Common myeloid progenitor, CD34-positive (primary cell): ENCODE results near the gene NEU2.

ENCODE experiments used
- CTCF ChIA-PET: fragments of 350-600 bp; sonication (Branson Sonifier 250); formaldehyde crosslinking; loops from one replicate; lab custom pipeline; 2021; ENCODE audit warnings: antibody characterized with exemption; lab: Charles Lee
- POLR2A ChIA-PET: fragments of 350-600 bp; sonication (Branson Sonifier 250); formaldehyde crosslinking; loops from one replicate; lab custom pipeline; 2021; ENCODE audit warnings: antibody characterized with exemption; lab: Charles Lee
- DNase-seq, 3 donors: peaks; one replicate each; pipeline versions ENCODE4 v3.0.0 to v3.0.0-alpha.2; 2013
- H3K27ac ChIP-seq, 2 experiments: 1 replicate in 1 of 2; 2 replicates in 1 of 2; pipeline ENCODE4 v1.7.0; 2013; ENCODE audit warnings: inconsistent platforms in 2 of 2, low read length in 2 of 2, mild to moderate bottlenecking in 2 of 2, low read depth in 1 of 2, moderate library complexity in 1 of 2; ENCODE audit not compliant: severe bottlenecking in 2 of 2, insufficient read depth in 1 of 2, poor library complexity in 1 of 2
- H3K27me3 ChIP-seq, 5 experiments: replicated peaks in 2 of 5; 1 replicate in 3 of 5; 2 replicates in 2 of 5; pipeline versions ENCODE4 v1.6.1 to v1.7.0; 2013; ENCODE audit warnings: low read length in 4 of 5, mild to moderate bottlenecking in 2 of 5, moderate library complexity in 2 of 5, inconsistent platforms in 1 of 5; ENCODE audit not compliant: insufficient read depth in 5 of 5, control insufficient read depth in 4 of 5
- H3K36me3 ChIP-seq, 4 experiments: 1 replicate in 2 of 4; 2 replicates in 2 of 4; pipeline versions ENCODE4 v1.6.1 to v1.7.0; 2013; ENCODE audit warnings: low read length in 3 of 4, control low read depth in 1 of 4, mild to moderate bottlenecking in 1 of 4; ENCODE audit not compliant: control insufficient read depth in 4 of 4, insufficient read depth in 4 of 4
- H3K4me1 ChIP-seq, 4 experiments: 1 replicate in 3 of 4; 2 replicates in 1 of 4; pipeline versions ENCODE4 v1.6.1 to v1.7.1; 2013; ENCODE audit warnings: low read length in 3 of 4, mild to moderate bottlenecking in 3 of 4, control low read depth in 1 of 4, inconsistent platforms in 1 of 4, moderate library complexity in 1 of 4; ENCODE audit not compliant: control insufficient read depth in 4 of 4, insufficient read depth in 4 of 4; ENCODE audit errors: control extremely low read depth in 1 of 4
- H3K4me3 ChIP-seq, 7 experiments: 1 replicate in 4 of 7; 2 replicates in 3 of 7; pipeline versions ENCODE4 v1.5.1 to v1.7.0; 2013; ENCODE audit warnings: mild to moderate bottlenecking in 7 of 7, low read length in 6 of 7, moderate library complexity in 6 of 7, inconsistent platforms in 2 of 7, low read depth in 2 of 7, control low read depth in 1 of 7; ENCODE audit not compliant: insufficient read depth in 4 of 7, control insufficient read depth in 1 of 7; ENCODE audit errors: extremely low read depth in 1 of 7
- H3K9me3 ChIP-seq, 5 experiments: 1 replicate in 4 of 5; 2 replicates in 1 of 5; pipeline versions ENCODE4 v1.6.1 to v1.7.1; 2013; ENCODE audit warnings: low read length in 4 of 5, mild to moderate bottlenecking in 2 of 5, inconsistent platforms in 1 of 5, low read depth in 1 of 5, moderate library complexity in 1 of 5; ENCODE audit not compliant: control insufficient read depth in 4 of 5, insufficient read depth in 2 of 5; ENCODE audit errors: control extremely low read depth in 1 of 5
- WGBS: methylation state at CpG from one replicate; pipeline ENCODE4 v1.1.5; 2013; ENCODE audit not compliant: insufficient coverage; 5-methylcytosine and 5-hydroxymethylcytosine counted together

The NEU2 gene

DNA sequence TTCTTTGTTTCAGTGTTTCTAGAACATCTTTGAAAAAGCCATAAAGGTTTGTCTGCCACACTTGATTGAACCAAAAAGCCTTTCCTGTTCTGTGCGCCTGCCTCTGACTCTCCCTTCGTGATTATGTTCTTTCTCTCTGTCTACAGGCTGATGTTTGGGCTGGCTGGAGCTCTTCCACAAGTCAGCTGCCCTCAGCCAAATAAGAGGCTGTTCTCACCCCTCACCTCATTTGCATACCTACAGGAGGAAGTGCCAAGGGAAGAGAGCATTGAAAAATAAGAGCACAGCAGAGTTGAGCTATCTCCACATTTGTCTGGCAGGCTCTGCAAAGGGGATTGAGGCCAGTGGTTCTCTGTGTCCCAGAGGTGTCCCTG, 43.5 kb downstream of the NEU2 start:
- ChIA-PET POLR2A (interaction anchor here (0.8 to 2.1 kb wide), 2 partner anchors 11 to 15 kb away, joined by 3 to 6 read pairs; partner anchors contain the start of gene INPP5D), CTCF (interaction anchor here (0.8 to 2.0 kb wide), 6 partner anchors 8 to 32 kb away, joined by 3 to 9 read pairs (median 3); partner anchors contain the start of gene INPP5D)
- peak overlapping the region; percentile 13 to 65 for H3K27ac ChIP-seq
- peak in 1 of 3 donors; percentile 65 for DNase-seq
- H3K4me3 ChIP-seq = peak overlapping the region in 4 of 7 experiments; percentile 27 to 50 (median 35)
- peaks cover 14 to 68% (median 31%) of the 10 kb centered on the region in 4 experiments for H3K36me3 ChIP-seq
- H3K4me1 ChIP-seq = peaks cover 48 to 79% (median 75%) of the 10 kb centered on the region in 4 experiments
- H3K9me3 ChIP-seq = peaks cover 0 to 2% (median 0%) of the 10 kb centered on the region in 5 experiments
- WGBS = 0% methylated on average over 2 of the region's 2 CpGs
- H3K27me3 ChIP-seq = no peaks in the 10 kb centered on the region

DNA sequence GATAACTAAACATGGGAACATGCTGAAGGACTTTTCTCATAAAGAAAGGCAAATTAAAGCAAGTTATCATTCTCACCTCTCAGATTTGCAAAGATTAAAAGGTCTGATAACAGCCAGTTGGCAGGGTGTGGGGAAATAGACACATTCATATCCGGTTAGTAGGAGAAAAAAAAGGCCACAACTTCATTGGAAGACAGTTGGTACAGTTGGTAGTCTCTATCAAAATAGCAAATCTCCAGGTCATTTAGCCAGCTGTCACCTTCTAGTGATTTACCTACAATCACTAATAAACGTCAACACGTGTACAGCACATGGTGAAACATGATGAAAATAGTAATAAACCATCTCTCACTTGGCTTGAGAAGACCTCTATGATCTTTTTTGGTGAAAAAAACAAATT, 44.3 kb downstream of the NEU2 start:
- DNase-seq = peak in 2 of 3 donors; percentile 58 to 61
- peaks cover 0 to 2% (median 0%) of the 10 kb centered on the region in 5 experiments for H3K9me3 ChIP-seq
- no peak overlapping the region for H3K27ac ChIP-seq
- no CpG with 5 or more reads among the region's 3 CpGs for WGBS
- no peaks in the 10 kb centered on the region for H3K27me3 ChIP-seq
- H3K4me1 ChIP-seq = peaks cover 51 to 87% (median 82%) of the 10 kb centered on the region in 4 experiments
- H3K4me3 ChIP-seq = peak overlapping the region in 3 of 7 experiments; percentile 21 to 50 (median 42)
- CTCF ChIA-PET = interaction anchor here (0.9 to 3.2 kb wide), 5 partner anchors 8 to 31 kb away, joined by 3 to 10 read pairs (median 8); partner anchors contain the start of gene INPP5D
- POLR2A ChIA-PET = interaction anchor here (2.1 kb wide), 2 partner anchors 12 to 16 kb away, joined by 6 to 10 read pairs; partner anchors contain the start of gene INPP5D
- H3K36me3 ChIP-seq = peaks cover 11 to 67% (median 32%) of the 10 kb centered on the region in 4 experiments

DNA sequence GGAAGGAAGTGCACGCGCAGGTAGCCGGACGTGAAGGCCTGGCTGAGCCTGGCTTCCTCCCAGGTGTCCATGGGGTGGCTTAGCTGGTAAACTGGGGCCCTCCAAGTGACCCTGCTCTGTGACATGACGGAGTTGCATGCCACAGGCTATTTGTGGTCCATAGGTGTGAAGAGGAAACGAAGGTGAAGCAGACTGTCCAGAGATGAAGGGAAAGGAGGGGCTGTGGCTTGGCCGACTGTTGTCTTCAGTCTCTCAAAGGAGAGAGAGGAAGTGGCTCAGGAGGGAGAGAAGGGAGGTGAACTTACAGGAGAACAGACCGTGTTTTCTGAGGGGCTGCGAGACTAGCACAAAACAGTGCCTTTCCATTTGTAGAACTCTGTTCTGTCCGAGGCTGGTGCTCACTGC, 47.0 kb downstream of the NEU2 start:
- DNase-seq = peak in 1 of 3 donors; percentile 42
- POLR2A ChIA-PET = no interaction called here
- CTCF ChIA-PET = interaction anchor here (1.1 to 6.1 kb wide), 7 partner anchors 9 to 29 kb away, joined by 5 to 42 read pairs (median 5); partner anchors contain the start of gene INPP5D
- H3K9me3 ChIP-seq = no peaks in the 10 kb centered on the region
- peak overlapping the region in 3 of 7 experiments; percentile 28 to 39 (median 29) for H3K4me3 ChIP-seq
- WGBS = 19% methylated on average over 10 of the region's 10 CpGs
- peak overlapping the region in 1 of 2 experiments; percentile 56 for H3K27ac ChIP-seq
- peaks cover 64 to 98% (median 96%) of the 10 kb centered on the region in 4 experiments for H3K4me1 ChIP-seq
- H3K36me3 ChIP-seq = peaks cover 8 to 60% (median 30%) of the 10 kb centered on the region in 4 experiments
- no peaks in the 10 kb centered on the region for H3K27me3 ChIP-seq

DNA sequence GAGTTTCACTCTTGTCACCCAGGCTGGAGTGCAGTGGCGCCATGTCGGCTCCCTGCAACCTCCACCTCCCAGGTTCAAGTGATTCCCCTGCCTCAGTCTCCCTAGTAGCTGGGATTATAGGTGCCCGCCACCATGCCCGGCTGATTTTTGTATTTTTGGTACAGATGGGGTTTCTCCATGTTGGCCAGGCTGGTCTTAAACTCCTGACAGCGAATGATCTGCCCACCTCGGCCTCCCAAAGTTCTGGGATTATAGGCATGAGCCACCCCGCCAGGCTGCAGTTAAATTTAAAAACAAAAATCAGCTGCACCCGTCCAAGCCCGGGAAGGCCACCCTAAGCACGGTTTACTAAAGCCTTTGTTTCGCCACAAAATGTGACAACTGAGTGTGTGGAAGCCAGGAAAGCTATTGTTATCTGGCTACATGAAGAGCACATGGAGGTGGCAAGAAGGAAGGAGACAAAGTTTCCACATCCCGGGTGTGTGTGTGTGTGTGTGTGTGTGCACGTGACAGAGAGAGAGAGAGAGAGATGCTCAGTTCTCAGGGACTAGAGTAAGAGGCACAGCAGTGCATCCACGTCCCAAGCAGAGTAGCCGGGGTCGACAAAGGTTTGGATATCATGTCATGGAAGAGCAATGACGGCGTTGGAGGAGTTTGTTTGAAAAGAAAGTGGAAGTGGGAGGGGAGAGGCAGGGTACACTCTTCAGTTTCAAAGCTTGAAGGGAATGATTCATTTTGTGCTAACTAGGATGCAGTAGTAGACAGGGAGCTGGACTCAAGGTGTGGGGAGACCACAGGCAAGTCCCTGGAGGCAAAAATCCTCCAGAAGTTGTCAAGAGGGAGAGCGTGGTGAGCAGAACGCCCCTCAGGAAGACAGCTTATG, 47.7 kb downstream of the NEU2 start:
- CTCF ChIA-PET = interaction anchor here (0.9 to 6.1 kb wide), 8 partner anchors 9 to 28 kb away, joined by 3 to 42 read pairs (median 5); partner anchors contain the start of gene INPP5D
- Histone ChIP-seq H3K36me3 (peaks cover 5 to 53% (median 29%) of the 10 kb centered on the region in 4 experiments), H3K27me3 (no peaks in the 10 kb centered on the region), H3K27ac (peak overlapping the region in 1 of 2 experiments; percentile 56), H3K9me3 (no peaks in the 10 kb centered on the region), H3K4me3 (peak overlapping the region in 2 of 7 experiments; percentile 8 to 30), H3K4me1 (peaks cover 61 to 98% (median 96%) of the 10 kb centered on the region in 4 experiments)
- WGBS = 76% methylated on average over 18 of the region's 20 CpGs
- POLR2A ChIA-PET = interaction anchor here (0.8 kb wide), 1 partner anchor 21 kb away, joined by 3 read pairs; no protein-coding TSS in a partner anchor
- DNase-seq = peak in 1 of 3 donors; percentile 53

DNA sequence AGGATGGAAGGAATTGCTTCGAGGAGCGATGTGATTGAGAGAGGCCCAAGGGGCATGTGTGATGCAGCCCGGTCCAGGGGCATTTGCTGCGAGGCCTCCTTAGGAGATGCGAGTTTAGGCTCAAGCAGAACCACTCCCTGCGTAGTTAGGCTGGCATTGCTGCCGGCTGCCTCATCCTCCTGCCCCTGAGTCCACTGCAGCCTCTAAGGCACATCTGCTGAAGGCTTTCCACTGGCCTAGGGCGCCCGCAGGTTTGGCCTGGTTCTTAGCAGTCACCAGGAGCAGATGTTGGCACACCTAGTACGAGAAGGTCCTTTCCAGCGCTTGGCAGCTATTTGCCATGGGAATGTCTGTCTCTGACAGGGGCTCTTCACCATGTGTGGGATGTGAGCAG, 48.4 kb downstream of the NEU2 start:
- 85% methylated on average over 11 of the region's 11 CpGs for WGBS
- peak overlapping the region in 2 of 7 experiments; percentile 8 to 30 for H3K4me3 ChIP-seq
- H3K36me3 ChIP-seq = peaks cover 2 to 57% (median 29%) of the 10 kb centered on the region in 4 experiments
- no peak for DNase-seq
- peak overlapping the region; percentile 83 to 88 for H3K27ac ChIP-seq
- no peaks in the 10 kb centered on the region for H3K9me3 ChIP-seq
- CTCF ChIA-PET = interaction anchor here (0.9 to 6.1 kb wide), 10 partner anchors 9 to 28 kb away, joined by 3 to 42 read pairs (median 5); partner anchors contain the start of gene INPP5D
- no peaks in the 10 kb centered on the region for H3K27me3 ChIP-seq
- POLR2A ChIA-PET = interaction anchor here (0.8 kb wide), 1 partner anchor 20 kb away, joined by 3 read pairs; no protein-coding TSS in a partner anchor
- H3K4me1 ChIP-seq = peaks cover 62 to 98% (median 96%) of the 10 kb centered on the region in 4 experiments

DNA sequence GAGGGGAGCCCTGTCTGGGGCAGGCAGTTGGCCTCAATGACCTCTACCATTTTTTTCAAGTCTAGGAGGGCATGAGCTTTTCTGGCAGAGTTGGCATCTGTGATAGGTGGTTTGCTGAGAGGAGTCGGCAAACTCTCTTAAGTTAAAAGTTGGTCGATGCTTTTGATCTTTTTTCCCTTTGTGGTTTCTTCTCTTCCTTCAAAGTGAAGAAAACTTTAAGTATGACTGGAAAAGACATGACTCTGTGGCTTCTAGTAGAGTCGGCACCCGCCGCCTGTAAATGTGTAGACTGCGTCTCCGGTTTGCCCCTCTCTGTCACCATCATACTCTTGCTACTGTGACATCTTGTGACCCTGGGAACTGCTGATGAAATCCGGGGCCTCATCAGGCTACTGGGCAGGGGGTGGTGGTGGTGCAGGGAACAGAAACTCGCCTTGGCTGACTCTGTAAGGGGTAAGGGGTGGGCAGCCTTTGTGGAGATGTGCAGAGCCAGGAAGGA, 48.8 kb downstream of the NEU2 start:
- POLR2A ChIA-PET = interaction anchor here (0.8 kb wide), 1 partner anchor 19 kb away, joined by 3 read pairs; no protein-coding TSS in a partner anchor
- DNase-seq = peak in 2 of 3 donors; percentile 56 to 63
- 0% methylated on average over 5 of the region's 9 CpGs for WGBS
- H3K27me3 ChIP-seq = no peaks in the 10 kb centered on the region
- CTCF ChIA-PET = interaction anchor here (1.4 to 6.1 kb wide), 9 partner anchors 8 to 27 kb away, joined by 4 to 42 read pairs (median 9); partner anchors contain the start of gene INPP5D
- H3K27ac ChIP-seq = peak overlapping the region; percentile 83 to 88
- peaks cover 2 to 59% (median 29%) of the 10 kb centered on the region in 4 experiments for H3K36me3 ChIP-seq
- H3K4me1 ChIP-seq = peaks cover 61 to 97% (median 95%) of the 10 kb centered on the region in 4 experiments
- peak overlapping the region in 2 of 7 experiments; percentile 24 to 30 for H3K4me3 ChIP-seq
- no peaks in the 10 kb centered on the region for H3K9me3 ChIP-seq
